ENCODE data around the gene SLC6A9.

Gene SLC6A9

DNA sequence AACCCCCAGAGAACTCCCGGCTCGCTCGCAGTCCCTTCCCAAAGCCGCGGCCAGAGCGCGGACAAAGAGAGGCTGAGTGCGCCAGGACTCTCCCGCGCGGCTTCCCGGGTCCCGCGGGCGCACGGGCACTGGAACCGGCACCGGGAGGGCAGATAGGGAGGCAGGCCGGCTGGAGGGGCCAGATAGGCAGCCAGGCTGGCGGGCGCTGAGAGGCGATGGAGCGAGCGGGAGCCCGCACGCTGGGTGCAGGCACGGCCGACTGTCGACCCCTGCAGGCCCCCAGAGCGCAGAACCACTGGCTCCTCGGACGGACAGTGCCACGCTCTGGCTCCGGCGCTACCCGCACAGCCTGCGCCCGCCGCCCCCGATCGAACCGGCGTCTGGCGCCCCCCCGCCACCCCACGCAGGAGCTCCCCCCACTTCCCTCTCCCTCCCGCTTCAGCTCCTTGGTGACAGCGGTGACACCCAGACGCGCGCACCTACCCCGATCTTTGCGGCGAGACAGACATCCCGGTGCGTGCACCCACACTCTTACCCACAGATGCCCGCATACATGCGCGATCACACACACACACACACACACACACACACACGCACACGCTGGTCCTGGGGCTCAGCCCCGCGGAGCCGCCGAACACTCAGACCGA, 534 bp downstream of the SLC6A9 start:
- Histone ChIP-seq H2BK15ac (replicated peaks; ENCODE audit: low read depth) (no peak overlapping the region), H3K56ac (ENCODE audit: low read length) (peak overlapping the region; percentile 99), H2BK120ac (ENCODE audit: low read depth, low read length) (peak overlapping the region; percentile 33), H4K8ac (ENCODE audit: low read depth, low read length) (no peak overlapping the region), H3K79me2 (ENCODE audit: control insufficient read depth, insufficient read depth, low read length) (peaks cover 5% of the 10 kb centered on the region), H3K18ac (ENCODE audit: low read length) (peak overlapping the region; percentile 78), H3K79me1 (ENCODE audit: low read length) (peaks cover 14% of the 10 kb centered on the region), H3K36me3 (ENCODE audit: control insufficient read depth, insufficient read depth, low read length) (no peaks in the 10 kb centered on the region), H3K9ac (ENCODE audit: low read length) (peak overlapping the region; percentile 97), H2BK5ac (ENCODE audit: low read length) (peak overlapping the region; percentile 67), H3K27ac (ENCODE audit: low read depth, low read length) (peak overlapping the region; percentile 95), H3K4me1 (ENCODE audit: control insufficient read depth, low read depth, low read length) (peaks cover 9% of the 10 kb centered on the region), H3K4me3 (ENCODE audit: low read length) (peak overlapping the region; percentile 88), H2AK5ac (ENCODE audit: low read length) (no peak overlapping the region), H4K5ac (ENCODE audit: low read length) (no peak overlapping the region), H3K27me3 (ENCODE audit: insufficient read depth, low read length, poor library complexity) (no peaks in the 10 kb centered on the region), H3K4me2 (ENCODE audit: low read length) (peak overlapping the region; percentile 78), H3K23ac (ENCODE audit: low read length) (peak overlapping the region; percentile 94), H3K4ac (ENCODE audit: low read depth, low read length) (peak overlapping the region; percentile 93)
- WGBS (ENCODE audit: extremely low coverage, insufficient coverage, low lambda C conversion rate), result no CpG with 5 or more reads among the region's 66 CpGs
- DNase-seq, result peak; percentile 83

DNA sequence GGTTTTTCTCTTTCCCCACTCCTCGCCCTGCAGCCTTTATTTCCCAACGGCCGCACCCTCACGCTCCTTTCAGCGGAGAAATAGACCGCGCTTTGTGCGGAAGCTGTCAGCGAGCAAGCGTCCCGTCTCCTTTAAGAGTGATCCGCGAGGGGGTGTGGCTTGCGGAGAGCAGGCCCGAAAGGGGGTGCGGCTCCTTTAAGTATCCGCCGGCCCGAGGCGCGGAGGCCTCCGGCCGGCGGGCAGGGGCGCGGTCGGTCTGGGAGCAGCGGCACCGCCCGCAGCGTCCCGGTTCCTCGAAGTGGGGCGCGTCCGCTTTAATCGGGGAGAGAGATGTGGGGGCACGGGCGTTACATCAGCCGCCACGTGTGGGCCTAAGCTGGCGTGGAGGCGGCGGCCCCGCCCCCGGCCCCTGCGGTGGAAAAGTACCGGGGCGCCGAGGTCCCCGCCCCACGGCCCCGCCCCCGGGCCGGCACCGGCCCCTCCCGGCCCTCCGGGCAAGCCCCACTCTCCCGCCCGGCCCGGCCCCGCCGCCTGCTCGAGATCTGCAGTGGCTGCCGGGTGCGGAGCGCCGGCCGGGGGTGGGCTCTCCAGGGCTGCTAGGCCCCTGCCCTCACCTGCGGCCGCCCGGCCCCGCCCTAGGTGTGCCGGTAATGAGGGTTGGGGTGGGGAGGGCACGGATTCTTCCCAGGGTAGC, 1.2 kb downstream of the SLC6A9 start:
- peak overlapping the region; percentile 88 for H3K4me3 ChIP-seq (ENCODE audit: low read length)
- H2BK120ac ChIP-seq (ENCODE audit: low read depth, low read length), result no peak overlapping the region
- H3K27ac ChIP-seq (ENCODE audit: low read depth, low read length), result peak overlapping the region; percentile 95
- peak overlapping the region; percentile 93 for H3K4ac ChIP-seq (ENCODE audit: low read depth, low read length)
- H2BK15ac ChIP-seq (replicated peaks; ENCODE audit: low read depth), result no peak overlapping the region
- peak overlapping the region; percentile 67 for H2BK5ac ChIP-seq (ENCODE audit: low read length)
- peaks cover 9% of the 10 kb centered on the region for H3K4me1 ChIP-seq (ENCODE audit: control insufficient read depth, low read depth, low read length)
- peak overlapping the region; percentile 99 for H3K56ac ChIP-seq (ENCODE audit: low read length)
- no peak overlapping the region for H4K8ac ChIP-seq (ENCODE audit: low read depth, low read length)
- peak overlapping the region; percentile 79 for H3K4me2 ChIP-seq (ENCODE audit: low read length)
- H3K9ac ChIP-seq (ENCODE audit: low read length), result peak overlapping the region; percentile 97
- no peaks in the 10 kb centered on the region for H3K27me3 ChIP-seq (ENCODE audit: insufficient read depth, low read length, poor library complexity)
- DNase-seq, result peak; percentile 95
- H2AK5ac ChIP-seq (ENCODE audit: low read length), result no peak overlapping the region
- no peak overlapping the region for H4K5ac ChIP-seq (ENCODE audit: low read length)
- no peaks in the 10 kb centered on the region for H3K36me3 ChIP-seq (ENCODE audit: control insufficient read depth, insufficient read depth, low read length)
- H3K23ac ChIP-seq (ENCODE audit: low read length), result peak overlapping the region; percentile 94
- no CpG with 5 or more reads among the region's 75 CpGs for WGBS (ENCODE audit: extremely low coverage, insufficient coverage, low lambda C conversion rate)
- H3K79me2 ChIP-seq (ENCODE audit: control insufficient read depth, insufficient read depth, low read length), result peaks cover 5% of the 10 kb centered on the region
- H3K18ac ChIP-seq (ENCODE audit: low read length), result peak overlapping the region; percentile 78
- H3K79me1 ChIP-seq (ENCODE audit: low read length), result peaks cover 14% of the 10 kb centered on the region

GRCh38 chr1:44029260-44029910, 1.9 kb downstream of the SLC6A9 start:
- Histone ChIP-seq H3K4me1 (ENCODE audit: control insufficient read depth, low read depth, low read length) (peaks cover 9% of the 10 kb centered on the region), H4K8ac (ENCODE audit: low read depth, low read length) (no peak overlapping the region), H3K4me2 (ENCODE audit: low read length) (peak overlapping the region; percentile 79), H3K27me3 (ENCODE audit: insufficient read depth, low read length, poor library complexity) (no peaks in the 10 kb centered on the region), H4K5ac (ENCODE audit: low read length) (no peak overlapping the region), H3K56ac (ENCODE audit: low read length) (peak overlapping the region; percentile 86), H3K18ac (ENCODE audit: low read length) (no peak overlapping the region), H3K4me3 (ENCODE audit: low read length) (peak overlapping the region; percentile 52), H3K79me2 (ENCODE audit: control insufficient read depth, insufficient read depth, low read length) (peaks cover 5% of the 10 kb centered on the region), H3K36me3 (ENCODE audit: control insufficient read depth, insufficient read depth, low read length) (no peaks in the 10 kb centered on the region), H2BK15ac (replicated peaks; ENCODE audit: low read depth) (no peak overlapping the region), H3K23ac (ENCODE audit: low read length) (no peak overlapping the region), H3K4ac (ENCODE audit: low read depth, low read length) (no peak overlapping the region), H3K27ac (ENCODE audit: low read depth, low read length) (peak overlapping the region; percentile 94), H3K79me1 (ENCODE audit: low read length) (peaks cover 16% of the 10 kb centered on the region), H3K9ac (ENCODE audit: low read length) (peak overlapping the region; percentile 84), H2BK120ac (ENCODE audit: low read depth, low read length) (no peak overlapping the region), H2AK5ac (ENCODE audit: low read length) (no peak overlapping the region), H2BK5ac (ENCODE audit: low read length) (no peak overlapping the region)
- DNase-seq, result no peak
- WGBS (ENCODE audit: extremely low coverage, insufficient coverage, low lambda C conversion rate), result no CpG with 5 or more reads among the region's 17 CpGs

GRCh38 chr1:44027320-44027719, 3.9 kb downstream of the SLC6A9 start:
- H3K56ac ChIP-seq (ENCODE audit: low read length), result no peak overlapping the region
- H3K18ac ChIP-seq (ENCODE audit: low read length), result no peak overlapping the region
- H2AK5ac ChIP-seq (ENCODE audit: low read length), result no peak overlapping the region
- H3K4me2 ChIP-seq (ENCODE audit: low read length), result no peak overlapping the region
- no peak overlapping the region for H3K4ac ChIP-seq (ENCODE audit: low read depth, low read length)
- H4K8ac ChIP-seq (ENCODE audit: low read depth, low read length), result no peak overlapping the region
- H3K79me1 ChIP-seq (ENCODE audit: low read length), result peaks cover 16% of the 10 kb centered on the region
- H3K23ac ChIP-seq (ENCODE audit: low read length), result no peak overlapping the region
- no peak overlapping the region for H3K4me3 ChIP-seq (ENCODE audit: low read length)
- H3K9ac ChIP-seq (ENCODE audit: low read length), result no peak overlapping the region
- no peaks in the 10 kb centered on the region for H3K36me3 ChIP-seq (ENCODE audit: control insufficient read depth, insufficient read depth, low read length)
- H4K5ac ChIP-seq (ENCODE audit: low read length), result no peak overlapping the region
- no peak for DNase-seq
- no peak overlapping the region for H3K27ac ChIP-seq (ENCODE audit: low read depth, low read length)
- no peak overlapping the region for H2BK15ac ChIP-seq (replicated peaks; ENCODE audit: low read depth)
- H2BK120ac ChIP-seq (ENCODE audit: low read depth, low read length), result no peak overlapping the region
- no peaks in the 10 kb centered on the region for H3K27me3 ChIP-seq (ENCODE audit: insufficient read depth, low read length, poor library complexity)
- H3K79me2 ChIP-seq (ENCODE audit: control insufficient read depth, insufficient read depth, low read length), result peaks cover 5% of the 10 kb centered on the region
- H3K4me1 ChIP-seq (ENCODE audit: control insufficient read depth, low read depth, low read length), result peaks cover 9% of the 10 kb centered on the region
- no peak overlapping the region for H2BK5ac ChIP-seq (ENCODE audit: low read length)
- no CpG with 5 or more reads among the region's 3 CpGs for WGBS (ENCODE audit: extremely low coverage, insufficient coverage, low lambda C conversion rate)

- Histone ChIP-seq H3K23ac (ENCODE audit: low read length) (no peak overlapping the region), H3K4me1 (ENCODE audit: control insufficient read depth, low read depth, low read length) (peaks cover 5% of the 10 kb centered on the region), H3K79me1 (ENCODE audit: low read length) (peaks cover 16% of the 10 kb centered on the region), H3K4me3 (ENCODE audit: low read length) (no peak overlapping the region), H3K79me2 (ENCODE audit: control insufficient read depth, insufficient read depth, low read length) (peaks cover 5% of the 10 kb centered on the region), H4K8ac (ENCODE audit: low read depth, low read length) (no peak overlapping the region), H3K4me2 (ENCODE audit: low read length) (no peak overlapping the region), H3K27ac (ENCODE audit: low read depth, low read length) (no peak overlapping the region), H3K18ac (ENCODE audit: low read length) (no peak overlapping the region), H3K4ac (ENCODE audit: low read depth, low read length) (no peak overlapping the region), H2BK5ac (ENCODE audit: low read length) (no peak overlapping the region), H3K36me3 (ENCODE audit: control insufficient read depth, insufficient read depth, low read length) (no peaks in the 10 kb centered on the region), H4K5ac (ENCODE audit: low read length) (no peak overlapping the region), H2BK15ac (replicated peaks; ENCODE audit: low read depth) (no peak overlapping the region), H2AK5ac (ENCODE audit: low read length) (no peak overlapping the region), H3K56ac (ENCODE audit: low read length) (peak overlapping the region; percentile 42), H2BK120ac (ENCODE audit: low read depth, low read length) (no peak overlapping the region), H3K9ac (ENCODE audit: low read length) (no peak overlapping the region), H3K27me3 (ENCODE audit: insufficient read depth, low read length, poor library complexity) (no peaks in the 10 kb centered on the region)
- no peak for DNase-seq
- no CpG with 5 or more reads among the region's 3 CpGs for WGBS (ENCODE audit: extremely low coverage, insufficient coverage, low lambda C conversion rate)
Observed at GRCh38 chr1:44025816-44026215, 5.4 kb downstream of the SLC6A9 start.
